Jurkat, Clone E6-1 (cell line): ENCODE data around the gene CYP27A1.
"Not testable (repeated sequence)": the region's sequence is repeated elsewhere in the genome, so short reads cannot be mapped to it uniquely, and the experiment has no call there.

Source experiments
- DNase-seq: peaks from one replicate; pipeline ENCODE4 v3.0.0-alpha.2; 2011; ENCODE audit warnings: low read depth, low spot score
- H3K4me3 ChIP-seq: 2 replicates; pipeline ENCODE4 v1.5.1; 2011; ENCODE audit warnings: mild to moderate bottlenecking, low read length, control low read depth, moderate library complexity

Gene CYP27A1

GRCh38 chr2:218826791-218827190, 44.8 kb downstream of the CYP27A1 start:
- no peak for DNase-seq
- no peak overlapping the region for H3K4me3 ChIP-seq

- H3K4me3 ChIP-seq = no peak overlapping the region
- DNase-seq = no peak
These were observed 45.9 kb downstream of the CYP27A1 start for GRCh38 chr2:218827701-218828476.

GRCh38 chr2:218828477-218828778, 46.5 kb downstream of the CYP27A1 start:
- DNase-seq = no peak
- no peak overlapping the region for H3K4me3 ChIP-seq

GRCh38 chr2:218829868-218830451, 48.0 kb downstream of the CYP27A1 start:
- DNase-seq = no peak
- H3K4me3 ChIP-seq = no peak overlapping the region

DNA sequence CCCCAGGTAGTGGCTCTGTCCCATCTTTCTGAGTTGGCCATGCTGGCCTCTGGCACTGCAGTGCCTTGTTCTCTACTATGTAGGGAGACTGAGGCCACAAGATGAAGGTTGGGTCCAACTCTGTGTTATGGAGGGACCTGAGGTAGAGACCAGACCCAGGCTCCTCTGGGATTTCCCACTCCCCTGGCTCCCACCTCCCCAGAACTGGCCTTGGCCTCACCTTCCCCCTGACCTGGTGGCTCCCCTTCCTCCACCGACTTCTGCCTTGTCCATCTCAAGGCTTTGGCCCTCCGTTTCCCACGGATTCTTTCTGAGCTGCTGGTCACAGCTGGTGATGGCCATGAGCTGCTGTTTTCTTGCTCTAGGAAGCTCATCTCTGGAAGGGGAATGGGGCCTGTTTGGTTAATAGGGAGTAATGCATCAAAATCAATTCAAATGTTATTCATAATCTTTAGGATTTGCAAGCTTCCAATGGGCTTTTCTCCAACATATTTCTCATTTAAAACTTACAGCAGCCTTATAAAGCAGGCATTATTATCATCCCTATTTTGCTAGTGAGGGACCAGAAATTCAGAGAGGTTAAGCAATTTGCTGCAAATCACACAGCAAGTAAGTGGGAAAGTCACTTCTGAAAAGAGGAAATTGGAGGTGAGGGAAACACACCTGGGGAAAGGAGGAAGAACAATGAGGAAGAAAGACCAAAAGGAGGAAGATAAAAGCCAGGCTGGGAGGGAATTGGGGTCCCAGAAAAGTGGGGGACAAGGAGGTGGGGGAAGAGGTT, 48.8 kb downstream of the CYP27A1 start:
- H3K4me3 ChIP-seq = no peak overlapping the region
- DNase-seq = no peak

DNA sequence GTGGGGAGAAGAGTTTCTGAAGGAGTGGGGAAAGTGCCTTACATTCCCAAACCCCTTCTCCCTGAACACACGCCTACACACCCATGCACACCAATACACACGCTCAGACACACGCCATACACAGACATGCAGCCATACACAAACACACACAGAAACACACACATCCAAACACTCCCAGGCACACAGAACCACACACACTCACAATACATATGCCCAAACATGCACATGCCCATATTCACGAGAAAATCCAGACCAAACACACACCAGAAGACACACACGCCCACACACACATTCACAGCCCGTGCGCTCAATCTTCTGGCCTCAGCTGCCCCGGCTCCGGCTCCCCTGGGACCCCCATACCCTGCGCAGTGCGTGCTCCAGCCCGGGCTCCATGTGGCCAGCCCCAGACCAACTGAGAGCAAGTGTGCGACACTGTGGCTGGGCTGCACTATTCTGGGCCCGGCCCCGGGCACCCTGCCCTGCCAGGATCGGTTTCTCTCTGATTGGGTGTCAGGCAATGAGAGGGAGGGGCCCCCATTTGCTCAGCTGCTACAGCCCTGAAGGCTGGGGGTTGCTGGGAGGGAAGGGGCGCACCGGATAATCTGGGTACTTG, 49.5 kb downstream of the CYP27A1 start, which contains the start of gene PRKAG3:
Gene PRKAG3, minus strand, starts transcription at position 426 of the 613 bp plus-strand sequence.
- DNase-seq = no peak
- H3K4me3 ChIP-seq = no peak within 1 kb of the TSS

- H3K4me3 ChIP-seq = no peak overlapping the region
- DNase-seq = no peak
These were observed 50.1 kb downstream of the CYP27A1 start for GRCh38 chr2:218832081-218832480.

- H3K4me3 ChIP-seq = no peak overlapping the region
- no peak for DNase-seq
These were observed 50.6 kb downstream of the CYP27A1 start for GRCh38 chr2:218832520-218832919.

- no peak for DNase-seq
- no peak overlapping the region for H3K4me3 ChIP-seq
These were observed 51.2 kb downstream of the CYP27A1 start for GRCh38 chr2:218833023-218833609.

DNA sequence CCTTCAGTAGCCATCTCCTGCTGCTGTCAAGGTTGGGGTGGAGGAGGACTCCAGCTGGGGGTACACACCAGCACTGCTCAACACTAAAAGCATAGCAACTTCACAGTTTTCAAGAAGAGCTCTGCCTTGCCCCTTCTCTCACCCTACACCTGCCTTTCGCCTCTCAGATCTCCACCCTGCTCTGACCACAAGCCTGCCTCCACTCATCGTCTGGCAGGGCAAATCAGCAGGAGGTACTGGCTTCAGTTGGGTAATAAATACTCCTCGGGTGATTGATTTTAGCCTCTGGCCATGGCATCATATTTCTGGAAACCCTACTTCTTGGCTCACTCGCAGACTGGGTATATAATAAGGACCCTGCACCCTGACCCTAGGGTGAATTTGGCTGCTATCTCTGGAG, 52.7 kb downstream of the CYP27A1 start:
- DNase-seq = no peak
- H3K4me3 ChIP-seq = no peak overlapping the region

- no peak for DNase-seq
- H3K4me3 ChIP-seq = no peak overlapping the region
These were observed 55.5 kb downstream of the CYP27A1 start for GRCh38 chr2:218837495-218837894.

- DNase-seq = no peak
- no peak overlapping the region for H3K4me3 ChIP-seq
These were observed 57.5 kb downstream of the CYP27A1 start for GRCh38 chr2:218839430-218839829.

GRCh38 chr2:218839888-218840287, 57.9 kb downstream of the CYP27A1 start:
- DNase-seq = no peak
- H3K4me3 ChIP-seq = no peak overlapping the region

- not testable (repeated sequence) for DNase-seq, H3K4me3 ChIP-seq
These were observed 62.4 kb downstream of the CYP27A1 start for GRCh38 chr2:218844334-218844733.

DNA sequence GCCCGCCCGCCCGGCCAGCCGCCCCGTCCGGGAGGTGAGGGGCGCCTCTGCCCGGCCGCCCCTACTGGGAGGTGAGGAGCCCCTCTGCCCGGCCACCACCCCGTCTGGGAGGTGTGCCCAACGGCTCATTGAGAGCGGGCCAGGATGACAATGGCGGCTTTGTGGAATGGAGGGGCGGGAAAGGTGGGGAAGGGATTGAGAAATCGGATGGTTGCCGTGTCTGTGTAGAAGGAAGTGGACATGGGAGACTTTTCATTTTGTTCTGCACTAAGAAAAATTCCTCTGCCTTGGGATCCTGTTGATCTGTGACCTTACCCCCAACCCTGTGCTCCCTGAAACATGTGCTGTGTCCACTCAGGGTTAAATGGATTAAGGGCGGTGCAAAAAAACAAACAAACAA, 65.0 kb downstream of the CYP27A1 start:
- not testable (repeated sequence) for H3K4me3 ChIP-seq, DNase-seq

- H3K4me3 ChIP-seq = no peak overlapping the region
- no peak for DNase-seq
These were observed 67.8 kb downstream of the CYP27A1 start for GRCh38 chr2:218849721-218850120.

GRCh38 chr2:218850796-218851195, 68.8 kb downstream of the CYP27A1 start:
- H3K4me3 ChIP-seq = no peak overlapping the region
- DNase-seq = no peak

GRCh38 chr2:218851286-218851685, 69.3 kb downstream of the CYP27A1 start:
- no peak for DNase-seq
- no peak overlapping the region for H3K4me3 ChIP-seq

DNA sequence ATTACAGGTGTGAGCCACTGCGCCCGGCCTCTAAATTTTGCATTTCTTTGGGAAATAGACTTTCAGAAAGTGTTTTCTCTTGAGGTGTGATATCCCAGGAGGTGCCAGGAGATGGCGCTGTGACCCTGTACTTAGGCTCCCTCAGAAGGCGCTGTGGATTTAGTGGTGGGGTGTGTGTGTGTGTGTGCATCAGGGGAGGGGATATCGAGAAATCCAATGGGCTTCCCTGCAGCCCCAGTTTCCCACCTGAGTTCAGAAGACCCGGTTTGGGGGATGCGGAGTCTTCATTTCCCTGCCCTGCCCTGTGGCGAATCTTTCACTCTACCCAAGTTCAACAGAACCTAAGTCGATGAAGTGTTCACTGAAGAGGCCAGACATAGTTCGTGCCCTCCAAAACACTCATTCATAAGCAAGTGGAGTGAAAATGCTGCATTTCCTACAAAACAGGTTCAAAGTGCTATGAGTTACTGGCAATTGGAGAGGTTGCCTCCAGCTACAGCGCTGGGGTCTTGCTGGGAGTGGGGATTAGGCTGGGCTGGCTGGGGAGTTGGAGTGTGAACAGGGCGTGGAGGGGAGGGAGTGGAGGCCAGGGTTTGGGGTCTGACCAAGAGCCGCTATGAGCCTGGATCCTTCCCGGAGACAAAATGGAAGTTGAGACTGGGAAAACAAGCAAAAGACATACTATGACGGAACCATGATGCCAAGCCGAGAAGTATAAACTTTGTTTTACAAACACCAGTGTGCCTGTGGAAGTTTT, 71.1 kb downstream of the CYP27A1 start:
- peak; percentile 62 for DNase-seq
- H3K4me3 ChIP-seq = no peak overlapping the region
